GM12875 (cell line): ENCODE results near the gene BMPR1B.

Experiments
- H3K4me3 ChIP-seq: one replicate; pipeline ENCODE4 v1.5.1; 2011; ENCODE audit warnings: low read depth, low read length, control low read depth
- CTCF ChIP-seq: IDR thresholded peaks from 2 replicates; pipeline ENCODE4 v1.5.1; 2011; ENCODE audit warnings: low read depth, mild to moderate bottlenecking, control low read depth, inconsistent platforms, low read length, moderate library complexity, borderline replicate concordance; ENCODE audit not compliant: insufficient read depth

The BMPR1B gene

GRCh38 chr4:94722748-94723147, 35.0 kb upstream of the BMPR1B start:
- H3K4me3 ChIP-seq, result no peak overlapping the region
- no peak for TF ChIP-seq CTCF

- no peak overlapping the region for H3K4me3 ChIP-seq
- no peak for TF ChIP-seq CTCF
Observed at GRCh38 chr4:94724016-94724790, 33.6 kb upstream of the BMPR1B start.

- TF ChIP-seq CTCF, result no peak
Observed at GRCh38 chr4:94726524-94727123, 31.1 kb upstream of the BMPR1B start.

GRCh38 chr4:94728056-94728766, 29.5 kb upstream of the BMPR1B start:
- no peak overlapping the region for H3K4me3 ChIP-seq
- TF ChIP-seq CTCF, result no peak

More at GRCh38 chr4:94726524-94727123, 31.1 kb upstream of the BMPR1B start:
- H3K4me3 ChIP-seq, result no peak overlapping the region

GRCh38 chr4:94732358-94732698, 25.4 kb upstream of the BMPR1B start:
- H3K4me3 ChIP-seq, result no peak overlapping the region
- no peak for TF ChIP-seq CTCF

GRCh38 chr4:94739741-94740140, 18.0 kb upstream of the BMPR1B start:
- no peak for TF ChIP-seq CTCF
- no peak overlapping the region for H3K4me3 ChIP-seq

GRCh38 chr4:94741304-94741703, 16.5 kb upstream of the BMPR1B start:
- no peak for TF ChIP-seq CTCF
- no peak overlapping the region for H3K4me3 ChIP-seq
